ENCODE results near the gene CGNL1. TPM values are rescaled to one million over a fixed set of nuclear protein-coding genes. Genes with fewer than 3 reads are reported as not detected.

Gene CGNL1
- polyA plus RNA-seq, 1 experiment, result 0.06 TPM

DNA sequence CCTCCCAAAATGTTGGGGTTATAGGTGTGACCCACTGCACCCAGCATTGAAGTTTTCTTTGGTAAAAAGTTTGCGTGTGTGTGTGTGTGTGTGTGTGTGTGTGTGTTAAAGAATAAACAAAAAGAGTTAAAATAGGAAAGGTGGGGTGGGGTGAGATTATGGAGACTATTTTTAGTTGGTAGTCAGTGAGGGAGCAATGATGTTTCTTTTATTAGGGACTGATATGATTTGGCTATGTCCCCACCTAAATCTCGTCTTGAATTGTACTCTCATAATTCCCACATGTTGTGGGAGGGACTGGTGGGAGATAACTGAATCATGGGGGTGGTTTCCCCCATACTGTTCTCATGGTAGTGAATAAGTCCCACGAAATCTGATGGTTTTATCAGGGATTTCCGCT is 92.2 kb downstream of the CGNL1 start:
- H3K36me3 ChIP-seq (ENCODE audit: control insufficient read depth, insufficient read depth, low read length), result no peaks in the 10 kb centered on the region
- POLR2A ChIA-PET, result no interaction called here

DNA sequence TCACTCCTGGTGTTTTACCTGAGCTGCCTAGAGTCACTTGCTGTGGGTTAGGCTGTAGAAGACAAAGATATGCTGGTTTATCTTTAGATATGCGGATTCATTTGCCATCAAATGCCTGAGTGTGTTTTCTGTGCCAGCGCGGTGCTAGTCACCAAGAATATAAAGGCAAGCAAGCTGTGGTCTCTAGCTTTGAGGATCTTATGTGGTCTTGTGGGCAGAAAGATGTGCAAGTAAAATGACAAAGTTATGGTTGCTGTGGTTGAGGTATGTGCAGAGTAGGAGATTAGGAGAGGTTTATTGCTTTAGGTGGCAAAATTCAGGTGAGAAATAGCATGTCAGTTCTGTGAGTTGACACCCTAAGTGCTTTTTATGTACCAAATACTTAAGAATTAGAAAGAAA is 94.2 kb downstream of the CGNL1 start:
- H3K36me3 ChIP-seq (ENCODE audit: control insufficient read depth, insufficient read depth, low read length), result no peaks in the 10 kb centered on the region
- CTCF ChIA-PET, result interaction anchor here (0.6 kb wide), 1 partner anchor 18 kb away, joined by 3 read pairs; no protein-coding TSS in a partner anchor
- DNase-seq (ENCODE audit: low read depth), result no peak
- POLR2A ChIA-PET, result no interaction called here
- peaks cover 5% of the 10 kb centered on the region; the same call in 1 of the 2 replicates for H3K27me3 ChIP-seq (ENCODE audit: control insufficient read depth, insufficient read depth, low read length)
- H3K4me3 ChIP-seq (ENCODE audit: low read depth, low read length), result no peak overlapping the region
- TF ChIP-seq CTCF (IDR thresholded peaks at IDR 0.05; ENCODE audit: insufficient read depth, low read depth, low read length), result no peak

More for the DNA sequence above, 92.2 kb downstream of the CGNL1 start:
- Histone ChIP-seq H3K4me3 (ENCODE audit: low read depth, low read length) (no peak overlapping the region), H3K27me3 (ENCODE audit: control insufficient read depth, insufficient read depth, low read length) (peaks cover 5% of the 10 kb centered on the region; the same call in 1 of the 2 replicates)
- CTCF ChIA-PET, result no interaction called here
- no peak for TF ChIP-seq CTCF (IDR thresholded peaks at IDR 0.05; ENCODE audit: insufficient read depth, low read depth, low read length)
- no peak for DNase-seq (ENCODE audit: low read depth)

- peaks cover 5% of the 10 kb centered on the region; the same call in 1 of the 2 replicates for H3K27me3 ChIP-seq (ENCODE audit: control insufficient read depth, insufficient read depth, low read length)
- CTCF ChIA-PET, result interaction anchor here (0.5 kb wide), 1 partner anchor 13 kb away, joined by 5 read pairs; no protein-coding TSS in a partner anchor
- peak; percentile 55 for DNase-seq (ENCODE audit: low read depth)
- no peak for TF ChIP-seq CTCF (IDR thresholded peaks at IDR 0.05; ENCODE audit: insufficient read depth, low read depth, low read length)
- POLR2A ChIA-PET, result interaction anchor here (0.6 kb wide), 1 partner anchor 19 kb away, joined by 3 read pairs; no protein-coding TSS in a partner anchor
- H3K4me3 ChIP-seq (ENCODE audit: low read depth, low read length), result no peak overlapping the region
- H3K36me3 ChIP-seq (ENCODE audit: control insufficient read depth, insufficient read depth, low read length), result no peaks in the 10 kb centered on the region
Measured at GRCh38 chr15:57472861-57473260, 96.6 kb downstream of the CGNL1 start.

DNA sequence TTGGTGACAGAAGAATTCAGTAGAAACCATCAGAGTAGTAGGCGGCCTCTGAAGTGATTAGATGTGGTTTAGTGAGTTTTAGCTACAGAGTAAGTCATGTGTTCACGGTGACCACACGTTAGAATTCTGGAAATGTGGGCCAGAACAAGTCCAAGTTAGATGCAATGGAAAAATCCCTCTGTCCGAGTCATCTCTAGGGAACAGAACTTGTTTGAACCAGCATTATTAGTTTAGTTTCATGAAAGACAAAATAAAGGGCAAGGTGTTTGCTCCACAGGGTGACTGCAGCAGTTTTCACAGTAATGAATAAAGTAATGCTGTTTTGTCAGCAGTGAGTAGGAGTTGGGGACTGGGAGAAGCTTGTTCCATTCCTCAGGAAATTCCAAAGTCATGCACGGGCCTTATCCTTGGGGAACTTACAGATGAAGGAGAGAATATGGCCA is 100.2 kb downstream of the CGNL1 start:
- ChIA-PET POLR2A (no interaction called here), CTCF (interaction anchor here (1.0 to 1.2 kb wide), 2 partner anchors 51 to 136 kb away, joined by 3 to 4 read pairs; no protein-coding TSS in a partner anchor)
- TF ChIP-seq CTCF (IDR thresholded peaks at IDR 0.05; ENCODE audit: insufficient read depth, low read depth, low read length), result no peak
- H3K36me3 ChIP-seq (ENCODE audit: control insufficient read depth, insufficient read depth, low read length), result no peaks in the 10 kb centered on the region
- H3K4me3 ChIP-seq (ENCODE audit: low read depth, low read length), result no peak overlapping the region
- DNase-seq (ENCODE audit: low read depth), result peak; percentile 59
- H3K27me3 ChIP-seq (ENCODE audit: control insufficient read depth, insufficient read depth, low read length), result no peaks in the 10 kb centered on the region

GRCh38 chr15:57477736-57478522 is 101.6 kb downstream of the CGNL1 start:
- no peak for DNase-seq (ENCODE audit: low read depth)
- no peak overlapping the region for H3K4me3 ChIP-seq (ENCODE audit: low read depth, low read length)
- CTCF ChIA-PET, result interaction anchor here (1.2 kb wide), 1 partner anchor 10 kb away, joined by 3 read pairs; no protein-coding TSS in a partner anchor
- POLR2A ChIA-PET, result no interaction called here
- H3K36me3 ChIP-seq (ENCODE audit: control insufficient read depth, insufficient read depth, low read length), result no peaks in the 10 kb centered on the region
- no peak for TF ChIP-seq CTCF (IDR thresholded peaks at IDR 0.05; ENCODE audit: insufficient read depth, low read depth, low read length)
- H3K27me3 ChIP-seq (ENCODE audit: control insufficient read depth, insufficient read depth, low read length), result no peaks in the 10 kb centered on the region

All from BJ (cell line).